ENCODE measurements around the gene TANC2. TPM values are rescaled to one million over a fixed set of nuclear protein-coding genes. Genes with fewer than 3 reads are reported as not detected.
A peak's percentile ranks its signal among the peaks of the same experiment; 100 is the strongest.

Gene TANC2
- total RNA-seq, 1 experiment from 2014 or later = 14.0 TPM

GRCh38 chr17:63001689-63002394, 35.8 kb downstream of the TANC2 start:
- peak; percentile 76 for DNase-seq (ENCODE audit: low read depth)

GRCh38 chr17:63002625-63003024, 36.6 kb downstream of the TANC2 start:
- no peak for DNase-seq (ENCODE audit: low read depth)

GRCh38 chr17:63015824-63016223, 49.8 kb downstream of the TANC2 start:
- DNase-seq (ENCODE audit: low read depth) = no peak

Other genes with a start within 250 kb of the TANC2 start
- gene MARCHF10, start 157.9 kb upstream of the TANC2 start, total RNA-seq (2014; rRNA removed; shearing (Covaris generic)) = 0.05 TPM in 1 of 2 replicates, not detected in the other